HCT116 (cell line): ENCODE results near the gene PCK2. TPM values are rescaled to one million over a fixed set of nuclear protein-coding genes. Genes with fewer than 3 reads are reported as not detected.

Experiments used
- ATAC-seq: fragments of 200-7000 bp; cut with Tn5 transposase; 2 replicates; pipeline ENCODE4 v1.9.1; 2020; ENCODE audit warnings: mild to moderate bottlenecking, moderate library complexity
- BruUV-seq: library from RNA; stranded (reverse); fragments of 400-500 nt; replicated peaks from 2 replicates; lab custom pipeline; 2021; lab: Mats Ljungman, UMichigan
- CTCF ChIA-PET: fragments of 300-600 bp; sonication (Branson Sonifier 250); formaldehyde crosslinking; loops from one replicate; lab custom pipeline; 2021; ENCODE audit warnings: antibody characterized with exemption; lab: Charles Lee
- POLR2A ChIA-PET: fragments of 300-600, 350-600 bp; sonication (Branson Sonifier 250); formaldehyde crosslinking; loops from one replicate; lab custom pipeline; 2021; ENCODE audit warnings: antibody characterized with exemption; lab: Charles Lee
- RAD21 ChIA-PET, 2 experiments: fragments of 300-600 bp; sonication (Branson Sonifier 250); formaldehyde crosslinking; loops; one replicate each; lab custom pipeline; 2023; ENCODE audit warnings: low total read pairs in 2 of 2; ENCODE audit not compliant: uncharacterized antibody in 2 of 2, unreplicated experiment in 2 of 2, low non-redundant PET in 1 of 2; lab: Charles Lee
- DNase-seq: peaks from one replicate; pipeline ENCODE4 v3.0.0-alpha.2; 2010; ENCODE audit warnings: low read depth, low spot score
- H2AFZ ChIP-seq: fragments of 200-600 bp; shearing (Covaris generic), sonication (generic); 2 replicates; pipeline ENCODE4 v1.6.1; 2017; ENCODE audit warnings: low read depth, mixed run types, mixed read lengths, antibody characterized with exemption, low read length; ENCODE audit not compliant: poor library complexity, severe bottlenecking
- H3K27ac ChIP-seq: 2 replicates; pipeline ENCODE4 v1.5.1; 2012; ENCODE audit warnings: low read depth, low read length
- H3K27me3 ChIP-seq: fragments of 200-600 bp; sonication (generic); 2 replicates; pipeline ENCODE4 v1.6.1; 2016; ENCODE audit warnings: mixed run types, low read length, mixed read lengths; ENCODE audit not compliant: insufficient read depth
- H3K36me3 ChIP-seq, 2 experiments: fragments of 200-500 bp in 1 of 2; fragments of 200-600 bp in 1 of 2; sonication (Bioruptor generic) in 1 of 2; sonication (generic) in 1 of 2; 2 replicates each; pipeline versions ENCODE4 v1.5.1 to v1.6.1; 2014 to 2016; ENCODE audit warnings: low read length in 2 of 2, inconsistent platforms in 1 of 2, mixed read lengths in 1 of 2, mixed run types in 1 of 2; ENCODE audit not compliant: insufficient read depth in 2 of 2, control insufficient read depth in 1 of 2
- H3K4me1 ChIP-seq, 2 experiments: fragments of 200-600 bp in 1 of 2; sonication (generic) in 1 of 2; 2 replicates each; pipeline versions ENCODE4 v1.5.1 to v1.6.1; 2012 to 2017; ENCODE audit warnings: low read length in 2 of 2, inconsistent platforms in 1 of 2, mild to moderate bottlenecking in 1 of 2, mixed read lengths in 1 of 2, mixed run types in 1 of 2, moderate library complexity in 1 of 2; ENCODE audit not compliant: insufficient read depth in 2 of 2, control insufficient read depth in 1 of 2
- H3K4me2 ChIP-seq: fragments of 200-600 bp; sonication (generic); 2 replicates; pipeline ENCODE4 v1.6.1; 2017; ENCODE audit warnings: mixed run types, low read length, mixed read lengths
- H3K4me3 ChIP-seq, 2 experiments: fragments of 200-600 bp in 1 of 2; sonication (generic) in 1 of 2; replicated peaks in 1 of 2; 2 replicates each; pipeline ENCODE4 v1.5.1; 2011 to 2016; ENCODE audit warnings: low read length in 2 of 2, control low read depth in 1 of 2, low read depth in 1 of 2, mild to moderate bottlenecking in 1 of 2, mixed read lengths in 1 of 2, mixed run types in 1 of 2
- H3K79me2 ChIP-seq: fragments of 200-600 bp; sonication (generic); 2 replicates; pipeline ENCODE4 v1.6.1; 2017; ENCODE audit warnings: mild to moderate bottlenecking, mixed run types, low read length, moderate library complexity, mixed read lengths; ENCODE audit not compliant: insufficient read depth
- H3K9ac ChIP-seq: fragments of 200-600 bp; sonication (generic); 2 replicates; pipeline ENCODE4 v1.6.1; 2016; ENCODE audit warnings: low read length, mixed read lengths
- H3K9me2 ChIP-seq: fragments of 200-600 bp; sonication (generic), shearing (Covaris generic); 2 replicates; pipeline ENCODE4 v1.6.1; 2017; ENCODE audit warnings: mixed run types, mild to moderate bottlenecking, moderate library complexity; ENCODE audit not compliant: insufficient read depth
- H3K9me3 ChIP-seq, 2 experiments: fragments of 200-500 bp in 1 of 2; fragments of 200-600 bp in 1 of 2; sonication (Bioruptor generic) in 1 of 2; sonication (generic) in 1 of 2; 2 replicates each; pipeline ENCODE4 v1.6.1; 2014 to 2017; ENCODE audit warnings: low read length in 2 of 2, mixed read lengths in 2 of 2, inconsistent platforms in 1 of 2, low read depth in 1 of 2, mild to moderate bottlenecking in 1 of 2, mixed run types in 1 of 2, moderate library complexity in 1 of 2; ENCODE audit not compliant: control insufficient read depth in 1 of 2, insufficient read depth in 1 of 2
- H4K20me1 ChIP-seq: fragments of 200-600 bp; sonication (generic), shearing (Covaris generic); 2 replicates; pipeline ENCODE4 v1.6.1; 2017; ENCODE audit warnings: mixed run types, mild to moderate bottlenecking, moderate library complexity; ENCODE audit not compliant: insufficient read depth
- ATF3 ChIP-seq: IDR thresholded peaks from 2 replicates; pipeline ENCODE4 v1.6.1; 2012
- CTCF ChIP-seq, 3 experiments: fragments of 200-600 bp in 1 of 3; sonication (generic) in 1 of 3; IDR thresholded peaks in 2 of 3; conservative IDR thresholded peaks in 1 of 3; 2 replicates each; pipeline ENCODE4 v1.5.1; 2012 to 2017; ENCODE audit warnings: low read depth in 2 of 3, low read length in 2 of 3, antibody characterized with exemption in 1 of 3, borderline replicate concordance in 1 of 3, control low read depth in 1 of 3, mild to moderate bottlenecking in 1 of 3, mixed read lengths in 1 of 3, mixed run types in 1 of 3, moderate library complexity in 1 of 3; ENCODE audit not compliant: insufficient read depth in 1 of 3
- EGR1 ChIP-seq: IDR thresholded peaks from 2 replicates; pipeline ENCODE4 v1.6.1; 2012; ENCODE audit warnings: low read depth
- EZH2 ChIP-seq: fragments of 200-600 bp; sonication (generic); IDR thresholded peaks from 2 replicates; pipeline ENCODE4 v1.6.1; 2017; ENCODE audit warnings: antibody characterized with exemption, mixed run types
- EZH2phosphoT487 ChIP-seq: fragments of 200-600 bp; IDR thresholded peaks from 2 replicates; pipeline ENCODE4 v1.6.1; 2018; ENCODE audit warnings: antibody characterized with exemption, borderline replicate concordance
- JUND ChIP-seq: IDR thresholded peaks from 2 replicates; pipeline ENCODE4 v1.6.1; 2012
- MAX ChIP-seq: IDR thresholded peaks from 2 replicates; pipeline ENCODE4 v1.6.1; 2012
- POLR2A ChIP-seq: IDR thresholded peaks from 2 replicates; pipeline ENCODE4 v1.7.0; 2011; ENCODE audit warnings: borderline replicate concordance; ENCODE audit not compliant: insufficient read depth, insufficient read length; ENCODE audit errors: extremely low read depth
- POLR2AphosphoS5 ChIP-seq: IDR thresholded peaks from 2 replicates; pipeline ENCODE4 v1.6.1; 2011; ENCODE audit warnings: mild to moderate bottlenecking, low read depth, low read length, moderate library complexity
- SIN3A ChIP-seq: IDR thresholded peaks from 2 replicates; pipeline ENCODE4 v1.6.1; 2012; ENCODE audit warnings: low read depth
- SP1 ChIP-seq: IDR thresholded peaks from 2 replicates; pipeline ENCODE4 v1.6.1; 2012; ENCODE audit warnings: low read depth
- SRF ChIP-seq: IDR thresholded peaks from 2 replicates; pipeline ENCODE4 v1.6.1; 2012; ENCODE audit warnings: low read depth
- YY1 ChIP-seq: IDR thresholded peaks from 2 replicates; pipeline ENCODE4 v1.6.1; 2011; ENCODE audit warnings: low read length, low read depth, moderate library complexity, mild to moderate bottlenecking; ENCODE audit not compliant: insufficient replicate concordance; ENCODE audit errors: extremely low read depth
- ZFX ChIP-seq: fragments of 450-650 bp; IDR thresholded peaks from 2 replicates; pipeline ENCODE4 v1.6.1; 2017
- intact Hi-C: fragments of 100-400 bp; cut with micrococcal nuclease; formaldehyde crosslinking; loops from 2 replicates; pipeline ENCODE4 v1.10.0; 2022
- total RNA-seq: library from RNA; stranded (reverse); gene quantifications from one replicate; pipeline ENCODE4 v1.2.1, GENCODE V29; 2021; ENCODE audit not compliant: unreplicated experiment

PCK2 gene
- total RNA-seq, 1 experiment from 2014 or later = 94.1 TPM

- H3K4me3 ChIP-seq = peak overlapping the region; percentile 97 to 99
- BruUV-seq = TSS peak; percentile 51
- peak overlapping the region; percentile 95 for H3K27ac ChIP-seq
- no peaks in the 10 kb centered on the region for H3K27me3 ChIP-seq
- ChIA-PET CTCF (interaction anchor here (2.1 to 3.9 kb wide), 2 partner anchors 13 to 90 kb away, joined by 7 to 19 read pairs; partner anchors contain the start of gene IRF9), POLR2A (interaction anchor here (2.0 kb wide), 1 partner anchor 13 kb away, joined by 18 read pairs; the partner anchor contains the start of gene IRF9), RAD21 (no interaction called here)
- H3K9ac ChIP-seq = peak overlapping the region; percentile 86
- DNase-seq (no peak), ATAC-seq (no peak)
- H3K4me2 ChIP-seq = peak overlapping the region; percentile 92
- TF ChIP-seq MAX (no peak), ZFX (peak; percentile 66; the same call in 1 of the 2 replicates), POLR2AphosphoS5 (no peak)
- H3K79me2 ChIP-seq = peaks cover 58% of the 10 kb centered on the region
- intact Hi-C loops = no loop called here
- H4K20me1 ChIP-seq = no peaks in the 10 kb centered on the region
- peaks cover 13 to 17% of the 10 kb centered on the region in 2 experiments for H3K4me1 ChIP-seq
- no peaks in the 10 kb centered on the region for H3K9me3 ChIP-seq
- H3K9me2 ChIP-seq = no peaks in the 10 kb centered on the region
- no peak overlapping the region for H2AFZ ChIP-seq
- peaks cover 35 to 40% of the 10 kb centered on the region in 2 experiments for H3K36me3 ChIP-seq
Measured at GRCh38 chr14:24147761-24148428, 53.8 kb downstream of the PCK2 start.

- no TSS peak for BruUV-seq
- POLR2A ChIA-PET = no interaction called here
- H3K4me1 ChIP-seq = peaks cover 13 to 17% of the 10 kb centered on the region in 2 experiments
- no peaks in the 10 kb centered on the region for H3K9me3 ChIP-seq
- H3K27ac ChIP-seq = no peak overlapping the region
- peaks cover 53% of the 10 kb centered on the region for H3K79me2 ChIP-seq
- ATAC-seq = no peak
- DNase-seq = no peak
- no peaks in the 10 kb centered on the region for H3K27me3 ChIP-seq
- CTCF ChIA-PET = interaction anchor here (1.0 to 3.9 kb wide), 2 partner anchors 11 to 12 kb away, joined by 4 to 19 read pairs; partner anchors contain the start of gene IRF9
- no peak overlapping the region for H2AFZ ChIP-seq
- H3K4me3 ChIP-seq = no peak overlapping the region
- no peak overlapping the region for H3K9ac ChIP-seq
- no peaks in the 10 kb centered on the region for H3K9me2 ChIP-seq
- intact Hi-C loops = no loop called here
- no peaks in the 10 kb centered on the region for H4K20me1 ChIP-seq
- no peak overlapping the region for H3K4me2 ChIP-seq
- RAD21 ChIA-PET = no interaction called here
- no peak for TF ChIP-seq MAX
- no peak for TF ChIP-seq SP1
- no peak for TF ChIP-seq ATF3
- TF ChIP-seq POLR2A = no peak
- TF ChIP-seq CTCF (IDR thresholded peaks at IDR 0.05 in 2 of 3, conservative IDR thresholded peaks at IDR 0.05 in 1 of 3; ENCODE audit: borderline replicate concordance in 1 of 3, insufficient read depth in 1 of 3, low read depth in 2 of 3, low read length in 2 of 3) = no peak
- TF ChIP-seq SRF = no peak
- TF ChIP-seq SIN3A = no peak
- TF ChIP-seq JUND = no peak
- TF ChIP-seq EZH2phosphoT487 = no peak
- no peak for TF ChIP-seq YY1
- no peak for TF ChIP-seq EZH2
- no peak for TF ChIP-seq EGR1
- H3K36me3 ChIP-seq = peaks cover 29 to 36% of the 10 kb centered on the region in 2 experiments
Measured at GRCh38 chr14:24149302-24149969, 55.3 kb downstream of the PCK2 start.
